SK-N-MC (cell line): ENCODE results near the gene VPS35.

ENCODE experiments used
- EZH2 ChIP-seq: fragments of 200-600 bp; sonication (generic); IDR thresholded peaks from one replicate; pipeline ENCODE4 v1.6.1; 2017; ENCODE audit warnings: antibody characterized with exemption
- FOXP2 ChIP-seq: optimal IDR thresholded peaks from 2 replicates; pipeline ENCODE3; 2011; ENCODE audit warnings: mild to moderate bottlenecking, moderate library complexity; ENCODE audit not compliant: insufficient read depth; ENCODE audit errors: extremely low read length, control extremely low read depth
- POLR2AphosphoS5 ChIP-seq: IDR thresholded peaks from 2 replicates; pipeline ENCODE4 v1.6.1; 2012; ENCODE audit warnings: mild to moderate bottlenecking, low read depth, low read length, borderline replicate concordance

GRCh38 chr16:46650254-46650623, 38.7 kb downstream of the VPS35 start:
- TF ChIP-seq POLR2AphosphoS5 (no peak), EZH2 (no peak), FOXP2 (no peak)
